Pancreas (tissue), 10 donors: ENCODE results near the gene ILF3. TPM values are rescaled to one million over a fixed set of nuclear protein-coding genes. Genes with fewer than 3 reads are reported as not detected.
A peak's percentile ranks its signal among the peaks of the same experiment; 100 is the strongest.

Experiments
- ATAC-seq, 4 donors: fragments of 200-7000 bp; cut with Tn5 transposase; one replicate each; pipeline versions ENCODE4 v1.8.0 to v1.9.1; 2020; ENCODE audit warnings: mild to moderate bottlenecking in 4 of 4, moderate library complexity in 4 of 4
- DNase-seq, 6 donors: peaks; one replicate each; pipeline ENCODE4 v3.0.0-alpha.2; 2020
- FAIRE-seq: peaks from 2 replicates; lab custom pipeline; 2012; peaks lifted over from hg19 to GRCh38; lab: Jason Lieb, UNC
- H3K27ac ChIP-seq, 4 donors: fragments of 200-600 bp; sonication (generic); 1 replicate in 3 of 4; 2 replicates in 1 of 4; pipeline versions ENCODE4 v1.5.0 to v1.8.0; 2020
- H3K27me3 ChIP-seq, 4 donors: fragments of 200-600 bp; one replicate each; pipeline ENCODE4 v1.8.0; 2021
- H3K36me3 ChIP-seq, 3 donors: fragments of 200-600 bp; sonication (generic) in 1 of 3; one replicate each; pipeline versions ENCODE4 v1.5.0 to v1.8.0; 2020 to 2021
- H3K4me1 ChIP-seq, 3 donors: fragments of 200-600 bp; one replicate each; pipeline ENCODE4 v1.8.0; 2021
- H3K4me3 ChIP-seq, 4 donors: fragments of 200-600 bp; sonication (generic) in 2 of 4; one replicate each; pipeline versions ENCODE4 v1.5.0 to v1.8.0; 2020 to 2021
- H3K9me3 ChIP-seq, 4 donors: fragments of 200-600 bp; one replicate each; pipeline ENCODE4 v1.8.0; 2021
- CTCF ChIP-seq, 4 donors: fragments of 200-600 bp; sonication (generic) in 3 of 4; IDR thresholded peaks; one replicate each; pipeline versions ENCODE4 v1.5.0 to v1.8.0; 2021; ENCODE audit warnings: antibody characterized with exemption in 4 of 4
- WGBS, 2 donors: extraction: QIAGEN DNeasy Blood & Tissue Kit; methylation state at CpG; one replicate each; pipeline ENCODE4 v1.1.7; 2013; 5-methylcytosine and 5-hydroxymethylcytosine counted together
- intact Hi-C, 3 donors: fragments of 100-400 bp; cut with DNase I; formaldehyde crosslinking; loops; one replicate each; pipeline versions ENCODE4 v1.11.1 to v1.14.2; 2022
- polyA plus RNA-seq, 2 donors: library from polyadenylated mRNA; stranded (reverse); fragments of 200-250 nt; gene quantifications; one replicate each; pipeline ENCODE4 v1.2.3, GENCODE V29; 2013
- total RNA-seq, 6 donors: library from RNA; stranded (reverse); fragmentation: NEBNext Ultra II Directional in 4 of 6; extraction: Animal tissue kit (Norgen Biotek cat#: 25700) in 4 of 6; gene quantifications; one replicate each; pipeline versions ENCODE4 v1.2.1 to v1.2.4, GENCODE V29; 2021 to 2023
- donor health status: healthy with polysubstance abuse.
- donor health status: DM: no; HTN: no; CAD: no; lungs with moderate emphysema.
- donor health status: DM: no; HTN: no; CAD: no.
- donor health status: control.
- donor health status: control.
- donor health status: Bipolar disorder and iron deficiency.
- donor health status: DM: yes; HTN: yes; CAD: no.
- donor health status: DM: no; HTN: no; CAD: no.
- donor health status: DM: no; HTN: no; CAD: no.
- donor health status: DM: yes; HTN: yes; CAD: no.

ILF3 gene
- total and polyA plus RNA-seq, 8 donors: 70.5 to 129 (median 109) TPM

- no peak for FAIRE-seq
- intact Hi-C loops: loop anchor here in 1 of 3 donors (10.0 kb wide), 1 partner anchor 140 kb away; no protein-coding TSS in a partner anchor
These were observed 19.7 kb upstream of the ILF3 start for GRCh38 chr19:10634430-10634829.

GRCh38 chr19:10634963-10635362 lies 19.2 kb upstream of the ILF3 start:
- DNase-seq (no peak), ATAC-seq (no peak), FAIRE-seq (no peak)
- Histone ChIP-seq H3K27ac (no peak overlapping the region), H3K4me3 (no peak overlapping the region), H3K36me3 (peaks cover 3 to 50% (median 27%) of the 10 kb centered on the region in 3 donors), H3K4me1 (no peaks in the 10 kb centered on the region), H3K27me3 (no peaks in the 10 kb centered on the region), H3K9me3 (no peaks in the 10 kb centered on the region)
- TF ChIP-seq CTCF (IDR thresholded peaks at IDR 0.05): no peak
- intact Hi-C loops: loop anchor here in 1 of 3 donors (10.0 kb wide), 1 partner anchor 140 kb away; no protein-coding TSS in a partner anchor
- WGBS, 2 donors: 85 to 89% methylated on average over 6 of the region's 6 CpGs

More at GRCh38 chr19:10634430-10634829, 19.7 kb upstream of the ILF3 start:
- Histone ChIP-seq H3K9me3 (no peaks in the 10 kb centered on the region), H3K36me3 (peaks cover 3 to 50% (median 27%) of the 10 kb centered on the region in 3 donors), H3K27ac (no peak overlapping the region), H3K4me3 (no peak overlapping the region), H3K4me1 (no peaks in the 10 kb centered on the region), H3K27me3 (no peaks in the 10 kb centered on the region)
- 86 to 96% methylated on average over 7 of the region's 7 CpGs for WGBS, 2 donors
- DNase-seq (no peak), ATAC-seq (no peak)
- no peak for TF ChIP-seq CTCF (IDR thresholded peaks at IDR 0.05)

GRCh38 chr19:10636304-10636972 lies 17.7 kb upstream of the ILF3 start:
- DNase-seq (peak in 2 of 6 donors; percentile 44 to 77), ATAC-seq (peak in 1 of 4 donors; percentile 35), FAIRE-seq (no peak)
- Histone ChIP-seq H3K36me3 (peaks cover 3 to 56% (median 22%) of the 10 kb centered on the region in 3 donors), H3K9me3 (no peaks in the 10 kb centered on the region), H3K4me1 (no peaks in the 10 kb centered on the region), H3K4me3 (no peak overlapping the region), H3K27ac (no peak overlapping the region), H3K27me3 (no peaks in the 10 kb centered on the region)
- intact Hi-C loops: loop anchor here in 1 of 3 donors (10.0 kb wide), 1 partner anchor 142 kb away; no protein-coding TSS in a partner anchor
- TF ChIP-seq CTCF (IDR thresholded peaks at IDR 0.05): no peak
- WGBS, 2 donors: 83 to 84% methylated on average over 37 of the region's 37 CpGs

- no peaks in the 10 kb centered on the region for H3K27me3 ChIP-seq
- FAIRE-seq (no peak), DNase-seq (no peak), ATAC-seq (no peak)
- TF ChIP-seq CTCF (IDR thresholded peaks at IDR 0.05): no peak
- H3K27ac ChIP-seq: no peak overlapping the region
- H3K36me3 ChIP-seq: peaks cover 3 to 48% (median 18%) of the 10 kb centered on the region in 3 donors
- 86 to 87% methylated on average over 8 of the region's 8 CpGs for WGBS, 2 donors
- intact Hi-C loops: loop anchor here in 1 of 3 donors (10.0 kb wide), 1 partner anchor 143 kb away; no protein-coding TSS in a partner anchor
- no peaks in the 10 kb centered on the region for H3K9me3 ChIP-seq
- no peak overlapping the region for H3K4me3 ChIP-seq
- no peaks in the 10 kb centered on the region for H3K4me1 ChIP-seq
These were observed 16.3 kb upstream of the ILF3 start for GRCh38 chr19:10637894-10638293.

- TF ChIP-seq CTCF (IDR thresholded peaks at IDR 0.05): no peak
- H3K9me3 ChIP-seq: no peaks in the 10 kb centered on the region
- no peak overlapping the region for H3K27ac ChIP-seq
- no peak overlapping the region for H3K4me3 ChIP-seq
- H3K27me3 ChIP-seq: no peaks in the 10 kb centered on the region
- WGBS, 2 donors: 88 to 89% methylated on average over 8 of the region's 8 CpGs
- FAIRE-seq: no peak
- H3K36me3 ChIP-seq: peaks cover 3 to 35% (median 12%) of the 10 kb centered on the region in 3 donors
- intact Hi-C loops: loop anchor here (5.0 to 10.0 kb wide), 3 partner anchors 58 to 145 kb away; no protein-coding TSS in a partner anchor
- H3K4me1 ChIP-seq: peaks cover 0 to 3% (median 0%) of the 10 kb centered on the region in 3 donors
- peak in 1 of 4 donors; percentile 3 for ATAC-seq
- DNase-seq: no peak
These were observed 14.3 kb upstream of the ILF3 start for GRCh38 chr19:10639836-10640235.
